K562 (cell line): ENCODE results near the gene PTOV1. TPM values are rescaled to one million over a fixed set of nuclear protein-coding genes. Genes with fewer than 3 reads are reported as not detected.

Experiments
- BRF2 ChIP-seq: IDR thresholded peaks from 3 replicates; pipeline ENCODE4 v1.6.1; 2011; ENCODE audit warnings: borderline replicate concordance, mild to moderate bottlenecking; ENCODE audit not compliant: insufficient read length, insufficient read depth
- FOSL1 ChIP-seq: fragments of 200-800 bp; sonication (Bioruptor generic); conservative IDR thresholded peaks from 2 replicates; pipeline ENCODE4 v1.6.1; 2016; ENCODE audit warnings: missing genetic modification characterization, missing compliant biosample characterization
- GABPB1 ChIP-seq: sonication (generic); formaldehyde crosslinking; IDR thresholded peaks from 2 replicates; pipeline ENCODE4 v1.8.0; 2022; ENCODE audit warnings: mild to moderate bottlenecking, missing genetic modification reagents
- HMGN3 ChIP-seq: IDR thresholded peaks from 2 replicates; pipeline ENCODE4 v1.6.1; 2011; ENCODE audit warnings: borderline replicate concordance, low read depth, mild to moderate bottlenecking, mixed read lengths, low read length; ENCODE audit not compliant: insufficient read length; ENCODE audit errors: extremely low read depth
- IFI16 ChIP-seq: fragments of 250-450 bp; sonication (Bioruptor Pico); IDR thresholded peaks from 2 replicates; pipeline ENCODE4 v2.1.2; 2022; ENCODE audit warnings: mild to moderate bottlenecking, inconsistent platforms
- MEF2A ChIP-seq: IDR thresholded peaks from 2 replicates; pipeline ENCODE4 v1.6.1; 2011; ENCODE audit warnings: low read depth, mild to moderate bottlenecking, low read length, moderate library complexity; ENCODE audit not compliant: control insufficient read depth
- MTA3 ChIP-seq: fragments of 450-650 bp; formaldehyde crosslinking; IDR thresholded peaks from 2 replicates; pipeline ENCODE4 v1.6.1; 2017; ENCODE audit warnings: mild to moderate bottlenecking, borderline replicate concordance
- NFXL1 ChIP-seq: fragments of 450-650 bp; formaldehyde crosslinking; IDR thresholded peaks from 2 replicates; pipeline ENCODE4 v1.4.0; 2021; ENCODE audit warnings: mild to moderate bottlenecking
- REST ChIP-seq, 2 experiments: fragments of 450-650 bp; formaldehyde crosslinking in 1 of 2; IDR thresholded peaks; 2 replicates each; pipeline versions ENCODE4 v1.4.0 to v1.6.1; 2014 to 2020; ENCODE audit warnings: mild to moderate bottlenecking in 2 of 2, borderline replicate concordance in 1 of 2, low read depth in 1 of 2
- THAP7 ChIP-seq: fragments of 250-450 bp; sonication (Bioruptor Pico); IDR thresholded peaks from 2 replicates; pipeline ENCODE4 v1.5.0; 2021
- ZBTB43 ChIP-seq: sonication (generic); formaldehyde crosslinking; IDR thresholded peaks from 2 replicates; pipeline ENCODE4 v1.8.0; 2023; ENCODE audit warnings: mild to moderate bottlenecking, missing genetic modification reagents
- ZEB2 ChIP-seq: fragments of 450-650 bp; IDR thresholded peaks from 2 replicates; pipeline ENCODE4 v1.6.1; 2016
- ZNF239 ChIP-seq: fragments of 250-450 bp; sonication (Bioruptor Pico); IDR thresholded peaks from 2 replicates; pipeline ENCODE4 v1.4.0; 2020; ENCODE audit warnings: mild to moderate bottlenecking
- ZNF282 ChIP-seq: sonication (generic); formaldehyde crosslinking; IDR thresholded peaks from 2 replicates; pipeline ENCODE4 v1.8.1; 2023; ENCODE audit warnings: missing genetic modification reagents
- polyA plus RNA-seq, 8 experiments: library from polyadenylated mRNA; depleted of rRNA in 4 of 8; stranded (reverse) in 5 of 8; unstranded in 3 of 8; fragments of >200 nt; fragmentation: Nextera tagmentation in 2 of 8; fragmentation: Illumina TruSeq in 1 of 8; extraction: Ambion mirVana in 2 of 8; extraction: Trizol in 1 of 8; gene quantifications; 2 replicates each; pipeline versions ENCODE4 v1.2.1 to v1.2.3, GENCODE V29; 2011 to 2014; ENCODE audit warnings: inconsistent platforms in 1 of 8, missing spikeins in 1 of 8
- total RNA-seq, 7 experiments: library from RNA; depleted of rRNA in 6 of 7; stranded (reverse); fragments of >200 nt in 6 of 7; fragmentation: Illumina TruSeq in 2 of 7; extraction: Trizol in 2 of 7; gene quantifications; 2 replicates each; pipeline versions ENCODE4 v1.2.1 to v1.2.3, GENCODE V29; 2011 to 2021; ENCODE audit warnings: low replicate concordance in 1 of 7

PTOV1 gene
- total and polyA plus RNA-seq, 9 of the 15 experiments (the other 6 are each of a cell fraction or from before 2014, with no cell fraction given), result 4.9 to 169 (median 43.5) TPM

- TF ChIP-seq GABPB1 (CRISPR knock-in tag) (peak; percentile 80), HMGN3 (peak; percentile 16), NFXL1 (no peak), FOSL1 (tag) (peak; percentile 2; the same call in 1 of the 2 replicates), BRF2 (no peak), THAP7 (no peak), MEF2A (no peak), ZBTB43 (CRISPR knock-in tag) (0 out of 2 replicates have a peak, but pooled peaks have one; percentile 2), ZNF282 (CRISPR knock-in tag) (peak; percentile 7; the same call in 1 of the 2 replicates), IFI16 (no peak), ZNF239 (CRISPR knock-in tag) (no peak), REST (IDR thresholded peaks at IDR 0.05; ENCODE audit: borderline replicate concordance) (no peak), REST (CRISPR knock-in tag; IDR thresholded peaks at IDR 0.05; ENCODE audit: low read depth) (no peak), ZEB2 (peak; percentile 55; the same call in 1 of the 2 replicates), MTA3 (0 out of 2 replicates have a peak, but pooled peaks have one; percentile 61)
Measured at GRCh38 chr19:49890349-49891311, 39.7 kb downstream of the PTOV1 start (continued).
